HepG2 (cell line): ENCODE results near the gene MAP2K5. TPM values are rescaled to one million over a fixed set of nuclear protein-coding genes. Genes with fewer than 3 reads are reported as not detected.

Experiments
- ATAC-seq: fragments of 200-7000 bp; cut with Tn5 transposase; 3 replicates; pipeline ENCODE4 v1.9.1; 2020; ENCODE audit warnings: mild to moderate bottlenecking, moderate library complexity
- BruUV-seq: library from RNA; stranded (reverse); fragments of 400-500 nt; replicated peaks from 2 replicates; lab custom pipeline; 2021; lab: Mats Ljungman, UMichigan
- CTCF ChIA-PET: fragments of 300-600 bp; formaldehyde crosslinking; extraction: SDS; loops from one replicate; lab custom pipeline; 2021; ENCODE audit warnings: low total read pairs, inconsistent platforms, low intra/inter-chr PET ratio; lab: Yijun Ruan, JAX
- POLR2A ChIA-PET: fragments of 350-600 bp; sonication (Branson Sonifier 250); formaldehyde crosslinking; loops from one replicate; lab custom pipeline; 2020; ENCODE audit warnings: antibody characterized with exemption, inconsistent platforms; lab: Yijun Ruan, JAX
- DNase-seq: peaks from one replicate; pipeline ENCODE4 v3.0.0-alpha.2; 2015; ENCODE audit warnings: low spot score
- FAIRE-seq: peaks from 3 replicates; lab custom pipeline; 2011; peaks lifted over from hg19 to GRCh38; lab: Jason Lieb, UNC
- H2AFZ ChIP-seq: one replicate; pipeline ENCODE4 v1.6.1; 2011; ENCODE audit warnings: low read length, inconsistent platforms
- H3K27ac ChIP-seq: fragments of 300-600 bp; 3 replicates; pipeline ENCODE4 v1.8.0; 2011; ENCODE audit warnings: mixed run types, mild to moderate bottlenecking, mixed read lengths, low read length, inconsistent platforms; ENCODE audit not compliant: insufficient read depth; ENCODE audit errors: extremely low read length
- H3K27me3 ChIP-seq, 2 experiments: fragments of 200-600 bp in 1 of 2; 2 replicates in 1 of 2; 3 replicates in 1 of 2; pipeline versions ENCODE4 v1.6.0 to v1.8.0; 2011; ENCODE audit warnings: low read length in 2 of 2, mild to moderate bottlenecking in 2 of 2, moderate library complexity in 2 of 2, inconsistent platforms in 1 of 2; ENCODE audit not compliant: insufficient read depth in 2 of 2, control insufficient read depth in 1 of 2
- H3K36me3 ChIP-seq, 2 experiments: fragments of 200-600 bp in 1 of 2; replicated peaks in 1 of 2; 2 replicates in 1 of 2; 3 replicates in 1 of 2; pipeline versions ENCODE4 v1.5.1 to v1.8.0; 2011; ENCODE audit warnings: low read length in 2 of 2, inconsistent platforms in 1 of 2; ENCODE audit not compliant: insufficient read depth in 2 of 2, control insufficient read depth in 1 of 2
- H3K4me1 ChIP-seq: 2 replicates; pipeline ENCODE4 v1.5.1; 2012; ENCODE audit warnings: low read length, inconsistent platforms; ENCODE audit not compliant: insufficient read depth
- H3K4me2 ChIP-seq: 2 replicates; pipeline ENCODE4 v1.6.0; 2011; ENCODE audit warnings: low read depth, low read length, inconsistent platforms
- H3K4me3 ChIP-seq, 3 experiments: fragments of 200-600 bp in 1 of 3; sonication (generic), shearing (Covaris generic) in 1 of 3; replicated peaks in 1 of 3; 2 replicates each; pipeline ENCODE4 v1.5.1; 2011 to 2016; ENCODE audit warnings: low read length in 3 of 3, inconsistent platforms in 2 of 3, low read depth in 2 of 3, mild to moderate bottlenecking in 2 of 3, control low read depth in 1 of 3, mixed read lengths in 1 of 3; ENCODE audit not compliant: insufficient read depth in 1 of 3
- H3K79me2 ChIP-seq: one replicate; pipeline ENCODE4 v1.6.1; 2011; ENCODE audit warnings: low read length, inconsistent platforms; ENCODE audit not compliant: insufficient read depth
- H3K9ac ChIP-seq: 2 replicates; pipeline ENCODE4 v1.6.0; 2011; ENCODE audit warnings: mild to moderate bottlenecking, low read depth, low read length, inconsistent platforms; ENCODE audit not compliant: insufficient read depth
- H3K9me3 ChIP-seq: 2 replicates; pipeline ENCODE4 v1.5.1; 2012; ENCODE audit warnings: mild to moderate bottlenecking, low read length
- H4K20me1 ChIP-seq: 2 replicates; pipeline ENCODE4 v1.6.0; 2011; ENCODE audit warnings: inconsistent platforms, mild to moderate bottlenecking, low read length, moderate library complexity; ENCODE audit not compliant: insufficient read depth
- ATF7 ChIP-seq, 2 experiments: fragments of 450-650 bp in 1 of 2; sonication (generic) in 1 of 2; formaldehyde crosslinking in 1 of 2; IDR thresholded peaks; 2 replicates each; pipeline versions ENCODE4 v1.4.0 to v1.6.1; 2016 to 2020; ENCODE audit warnings: antibody characterized with exemption in 1 of 2, mild to moderate bottlenecking in 1 of 2, missing genetic modification reagents in 1 of 2
- CENPX ChIP-seq: sonication (generic); formaldehyde crosslinking; IDR thresholded peaks from 2 replicates; pipeline ENCODE4 v1.9.0; 2021; ENCODE audit warnings: mild to moderate bottlenecking, missing genetic modification reagents, moderate library complexity
- CHCHD3 ChIP-seq: sonication (generic); formaldehyde crosslinking; IDR thresholded peaks from 2 replicates; pipeline ENCODE4 v1.8.0; 2022; ENCODE audit warnings: mild to moderate bottlenecking, missing genetic modification reagents, moderate library complexity
- MYC ChIP-seq: sonication (generic); formaldehyde crosslinking; IDR thresholded peaks from 2 replicates; pipeline ENCODE4 v1.9.0; 2021; ENCODE audit warnings: missing genetic modification reagents, borderline replicate concordance
- NBN ChIP-seq: fragments of 450-650 bp; conservative IDR thresholded peaks from 2 replicates; pipeline ENCODE4 v1.6.1; 2017
- PRMT3 ChIP-seq: sonication (generic); formaldehyde crosslinking; IDR thresholded peaks from 2 replicates; pipeline ENCODE4 v1.8.1; 2022; ENCODE audit warnings: low read depth, mild to moderate bottlenecking, moderate library complexity, missing genetic modification reagents, borderline replicate concordance
- RAD51 ChIP-seq: fragments of 450-650 bp; IDR thresholded peaks from 2 replicates; pipeline ENCODE4 v1.6.1; 2016; ENCODE audit warnings: borderline replicate concordance
- SOX5 ChIP-seq: IDR thresholded peaks from 2 replicates; pipeline ENCODE4 v1.6.1; 2016; ENCODE audit warnings: borderline replicate concordance
- TARDBP ChIP-seq: sonication (generic); formaldehyde crosslinking; IDR thresholded peaks from 2 replicates; pipeline ENCODE4 v1.8.0; 2022; ENCODE audit warnings: mild to moderate bottlenecking, missing genetic modification reagents
- U2AF2 ChIP-seq: fragments of 200-400 bp; formaldehyde crosslinking; IDR thresholded peaks from 2 replicates; pipeline ENCODE4 v1.6.1; 2017; ENCODE audit warnings: low read depth, mild to moderate bottlenecking, low read length
- ZNF232 ChIP-seq: sonication (generic); formaldehyde crosslinking; IDR thresholded peaks from 2 replicates; pipeline ENCODE4 v1.4.0; 2020; ENCODE audit warnings: missing genetic modification reagents, borderline replicate concordance
- ZNF431 ChIP-seq: sonication (generic); formaldehyde crosslinking; IDR thresholded peaks from 2 replicates; pipeline ENCODE4 v1.9.0; 2022; ENCODE audit warnings: missing genetic modification reagents, low read depth, mild to moderate bottlenecking, borderline replicate concordance
- ZNF552 ChIP-seq: sonication (generic); formaldehyde crosslinking; IDR thresholded peaks from 2 replicates; pipeline ENCODE4 v1.9.0; 2022; ENCODE audit warnings: missing genetic modification reagents, mild to moderate bottlenecking, borderline replicate concordance
- ZSCAN12 ChIP-seq: sonication (generic); formaldehyde crosslinking; IDR thresholded peaks from 2 replicates; pipeline ENCODE4 v1.9.0; 2021; ENCODE audit warnings: mild to moderate bottlenecking, missing genetic modification reagents
- WGBS: methylation state at CpG from one replicate; pipeline ENCODE4 v1.1.6; 2017; ENCODE audit warnings: low lambda C conversion rate; 5-methylcytosine and 5-hydroxymethylcytosine counted together
- in situ Hi-C: cut with HindIII; loops from 2 replicates; pipeline ENCODE4 v1.10.0; 2017; ENCODE audit warnings: low pct_unique_long_range_greater_than_20kb; ENCODE audit not compliant: extremely low pct_ligation_motif_present
- intact Hi-C: fragments of 100-400 bp; cut with micrococcal nuclease; formaldehyde crosslinking; loops from one replicate; pipeline ENCODE4 v1.10.0; 2022; ENCODE audit not compliant: unreplicated experiment
- polyA plus RNA-seq, 8 experiments: library from polyadenylated mRNA; depleted of rRNA in 3 of 8; stranded (reverse) in 7 of 8; unstranded in 1 of 8; fragments of >200 nt; fragmentation: Illumina TruSeq in 4 of 8; extraction: Trizol in 4 of 8; gene quantifications; 2 replicates each; pipeline versions ENCODE4 v1.2.1 to v1.2.3, GENCODE V29; 2011 to 2016; ENCODE audit warnings: low read depth in 4 of 8, missing spikeins in 1 of 8, mixed read lengths in 1 of 8; ENCODE audit not compliant: insufficient read depth in 1 of 8
- total RNA-seq, 5 experiments: library from RNA; depleted of rRNA; stranded (reverse); fragments of >200 nt; fragmentation: Illumina TruSeq; extraction: Trizol; gene quantifications; 2 replicates each; pipeline ENCODE4 v1.2.3, GENCODE V29; 2016; ENCODE audit warnings: low read depth in 1 of 5
- TF ChIP-seq, protein P1 (sequence below), 2 experiments: sonication (generic) in 1 of 2; formaldehyde crosslinking in 1 of 2; IDR thresholded peaks; 2 replicates each; pipeline versions ENCODE4 v1.4.0 to v1.6.1; 2016 to 2020; ENCODE audit warnings: borderline replicate concordance in 1 of 2, low read depth in 1 of 2, mild to moderate bottlenecking in 1 of 2, missing genetic modification reagents in 1 of 2
- TF ChIP-seq, protein P2 (sequence below): sonication (generic); formaldehyde crosslinking; IDR thresholded peaks from 2 replicates; pipeline ENCODE4 v1.8.1; 2023; ENCODE audit warnings: missing genetic modification reagents, mild to moderate bottlenecking, borderline replicate concordance
- TF ChIP-seq, protein P3 (sequence below): sonication (generic); formaldehyde crosslinking; IDR thresholded peaks from 2 replicates; pipeline ENCODE4 v1.5.0; 2020; ENCODE audit warnings: missing genetic modification reagents
- TF ChIP-seq, protein P4 (sequence below): IDR thresholded peaks from 2 replicates; pipeline ENCODE4 v1.6.1; 2016; ENCODE audit warnings: mild to moderate bottlenecking, missing biosample characterization, missing genetic modification reagents
- TF ChIP-seq, protein P5 (sequence below): IDR thresholded peaks from 2 replicates; pipeline ENCODE4 v1.6.1; 2016; ENCODE audit warnings: mild to moderate bottlenecking

MAP2K5 gene
- total and polyA plus RNA-seq, 2 of the 13 experiments (the other 11 are each of a cell fraction or from before 2014, with no cell fraction given) = 4.0 to 4.3 TPM

DNA sequence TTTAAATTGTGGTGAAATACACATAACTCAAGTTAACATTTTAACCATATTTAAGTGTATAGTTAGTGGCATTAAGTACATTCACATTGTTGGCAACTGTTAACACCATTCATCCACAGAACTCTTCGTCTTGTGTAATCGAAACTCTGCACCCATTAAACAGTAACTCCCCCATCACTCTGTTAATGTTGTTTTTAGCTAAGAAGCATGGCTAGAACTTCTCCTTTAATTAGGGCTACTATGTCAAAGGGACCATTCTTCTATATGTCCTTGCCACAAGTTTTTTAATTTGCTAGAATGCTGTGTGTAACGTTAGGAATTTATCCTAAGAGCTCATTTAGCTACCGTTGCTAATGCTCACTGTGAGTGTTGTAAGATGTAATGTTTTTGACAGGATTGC is 60.6 kb downstream of the MAP2K5 start:
- TF ChIP-seq, protein P1, sequence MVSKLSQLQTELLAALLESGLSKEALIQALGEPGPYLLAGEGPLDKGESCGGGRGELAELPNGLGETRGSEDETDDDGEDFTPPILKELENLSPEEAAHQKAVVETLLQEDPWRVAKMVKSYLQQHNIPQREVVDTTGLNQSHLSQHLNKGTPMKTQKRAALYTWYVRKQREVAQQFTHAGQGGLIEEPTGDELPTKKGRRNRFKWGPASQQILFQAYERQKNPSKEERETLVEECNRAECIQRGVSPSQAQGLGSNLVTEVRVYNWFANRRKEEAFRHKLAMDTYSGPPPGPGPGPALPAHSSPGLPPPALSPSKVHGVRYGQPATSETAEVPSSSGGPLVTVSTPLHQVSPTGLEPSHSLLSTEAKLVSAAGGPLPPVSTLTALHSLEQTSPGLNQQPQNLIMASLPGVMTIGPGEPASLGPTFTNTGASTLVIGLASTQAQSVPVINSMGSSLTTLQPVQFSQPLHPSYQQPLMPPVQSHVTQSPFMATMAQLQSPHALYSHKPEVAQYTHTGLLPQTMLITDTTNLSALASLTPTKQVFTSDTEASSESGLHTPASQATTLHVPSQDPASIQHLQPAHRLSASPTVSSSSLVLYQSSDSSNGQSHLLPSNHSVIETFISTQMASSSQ (IDR thresholded peaks at IDR 0.05; ENCODE audit: low read depth) = no peak
- TF ChIP-seq, protein P1 (CRISPR knock-in tag; IDR thresholded peaks at IDR 0.05; ENCODE audit: borderline replicate concordance) = no peak
- no peak for TF ChIP-seq CENPX (CRISPR knock-in tag)
- no peak for TF ChIP-seq MYC (CRISPR knock-in tag)
- no peak for TF ChIP-seq ZNF431 (CRISPR knock-in tag)
- no peak for TF ChIP-seq SOX5 (CRISPR knock-in tag)
- TF ChIP-seq, protein P2, sequence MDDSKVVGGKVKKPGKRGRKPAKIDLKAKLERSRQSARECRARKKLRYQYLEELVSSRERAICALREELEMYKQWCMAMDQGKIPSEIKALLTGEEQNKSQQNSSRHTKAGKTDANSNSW (CRISPR knock-in tag) = no peak
- no peak for TF ChIP-seq ZSCAN12
- TF ChIP-seq, protein P3, sequence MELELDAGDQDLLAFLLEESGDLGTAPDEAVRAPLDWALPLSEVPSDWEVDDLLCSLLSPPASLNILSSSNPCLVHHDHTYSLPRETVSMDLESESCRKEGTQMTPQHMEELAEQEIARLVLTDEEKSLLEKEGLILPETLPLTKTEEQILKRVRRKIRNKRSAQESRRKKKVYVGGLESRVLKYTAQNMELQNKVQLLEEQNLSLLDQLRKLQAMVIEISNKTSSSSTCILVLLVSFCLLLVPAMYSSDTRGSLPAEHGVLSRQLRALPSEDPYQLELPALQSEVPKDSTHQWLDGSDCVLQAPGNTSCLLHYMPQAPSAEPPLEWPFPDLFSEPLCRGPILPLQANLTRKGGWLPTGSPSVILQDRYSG (CRISPR knock-in tag) = no peak
- TF ChIP-seq, protein P4, sequence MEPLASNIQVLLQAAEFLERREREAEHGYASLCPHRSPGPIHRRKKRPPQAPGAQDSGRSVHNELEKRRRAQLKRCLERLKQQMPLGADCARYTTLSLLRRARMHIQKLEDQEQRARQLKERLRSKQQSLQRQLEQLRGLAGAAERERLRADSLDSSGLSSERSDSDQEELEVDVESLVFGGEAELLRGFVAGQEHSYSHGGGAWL (CRISPR knock-in tag) = no peak
- no peak for TF ChIP-seq RAD51
- no peak for TF ChIP-seq U2AF2
- TF ChIP-seq ZNF232 (CRISPR knock-in tag) = no peak
- TF ChIP-seq, protein P5, sequence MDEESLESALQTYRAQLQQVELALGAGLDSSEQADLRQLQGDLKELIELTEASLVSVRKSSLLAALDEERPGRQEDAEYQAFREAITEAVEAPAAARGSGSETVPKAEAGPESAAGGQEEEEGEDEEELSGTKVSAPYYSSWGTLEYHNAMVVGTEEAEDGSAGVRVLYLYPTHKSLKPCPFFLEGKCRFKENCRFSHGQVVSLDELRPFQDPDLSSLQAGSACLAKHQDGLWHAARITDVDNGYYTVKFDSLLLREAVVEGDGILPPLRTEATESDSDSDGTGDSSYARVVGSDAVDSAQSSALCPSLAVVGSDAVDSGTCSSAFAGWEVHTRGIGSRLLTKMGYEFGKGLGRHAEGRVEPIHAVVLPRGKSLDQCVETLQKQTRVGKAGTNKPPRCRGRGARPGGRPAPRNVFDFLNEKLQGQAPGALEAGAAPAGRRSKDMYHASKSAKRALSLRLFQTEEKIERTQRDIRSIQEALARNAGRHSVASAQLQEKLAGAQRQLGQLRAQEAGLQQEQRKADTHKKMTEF (CRISPR knock-in tag) = no peak
- no peak for TF ChIP-seq TARDBP (CRISPR knock-in tag)
- no peak for TF ChIP-seq PRMT3 (CRISPR knock-in tag)
- no peak for TF ChIP-seq CHCHD3
- no peak for TF ChIP-seq ZNF552 (CRISPR knock-in tag)
- TF ChIP-seq ATF7 (IDR thresholded peaks at IDR 0.05) = no peak
- TF ChIP-seq ATF7 (CRISPR knock-in tag; IDR thresholded peaks at IDR 0.05) = no peak
- TF ChIP-seq NBN = no peak
- TF ChIP-seq, all 625 proteins: peak for 0
- Histone ChIP-seq H2AFZ (no peak overlapping the region), H4K20me1 (no peaks in the 10 kb centered on the region), H3K36me3 (no peaks in the 10 kb centered on the region), H3K27ac (no peak overlapping the region), H3K9me3 (no peaks in the 10 kb centered on the region), H3K9ac (no peak overlapping the region), H3K79me2 (no peaks in the 10 kb centered on the region), H3K27me3 (no peaks in the 10 kb centered on the region), H3K4me3 (no peak overlapping the region), H3K4me2 (no peak overlapping the region), H3K4me1 (no peaks in the 10 kb centered on the region)
- in situ Hi-C loops = no loop called here
- CTCF ChIA-PET = no interaction called here
- no peak for FAIRE-seq
- DNase-seq = no peak
- BruUV-seq = no TSS peak
- intact Hi-C loops = no loop called here
- POLR2A ChIA-PET = no interaction called here
- WGBS = 95% methylated on average over 4 of the region's 4 CpGs
- ATAC-seq = no peak
